Measurements from ENCODE around the gene EGLN1. TPM values are rescaled to one million over a fixed set of nuclear protein-coding genes. Genes with fewer than 3 reads are reported as not detected.

EGLN1 gene
- total RNA-seq, 2 donors from 2014 or later = 36.6 to 79.1 TPM

DNA sequence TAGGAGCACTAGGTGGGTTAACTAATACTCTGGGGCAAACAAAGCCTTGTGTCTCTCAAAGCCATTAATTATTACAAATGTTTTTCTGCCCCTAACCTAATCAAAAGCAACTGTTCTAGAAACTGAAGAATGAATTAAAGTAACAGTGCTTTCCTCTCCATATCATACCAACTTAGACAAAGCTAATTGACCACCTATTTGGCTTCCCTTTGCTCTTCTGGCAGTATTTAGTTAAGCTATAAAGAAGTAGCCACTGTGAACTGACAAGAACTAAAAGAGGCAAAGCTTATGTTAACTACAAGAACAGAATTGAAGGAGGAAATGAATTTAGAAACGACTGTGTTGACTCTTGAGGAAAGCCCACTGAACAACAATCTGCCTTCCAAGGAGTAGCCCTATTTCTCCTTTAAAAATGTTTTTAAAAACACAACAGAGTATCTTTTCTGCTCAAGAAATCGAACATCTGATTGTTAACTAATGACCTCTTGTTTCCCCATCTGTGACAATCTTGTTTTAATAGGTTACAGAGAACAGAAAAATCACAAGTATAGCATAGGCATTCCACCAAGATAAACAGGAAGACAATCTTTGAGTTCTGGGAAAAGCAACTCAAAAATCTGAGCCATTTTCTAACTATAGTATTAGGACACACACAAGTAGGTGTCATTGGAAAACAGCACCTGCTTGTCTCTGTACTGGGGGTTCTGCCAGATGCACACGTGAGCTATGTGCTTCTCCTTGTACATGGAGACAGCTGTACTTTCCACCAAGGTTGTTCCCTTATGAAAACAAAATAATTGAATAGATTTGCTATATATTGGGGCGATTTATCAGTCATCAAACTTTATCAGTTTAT is 3.1 kb upstream of the EGLN1 start:
- no peaks in the 10 kb centered on the region for H3K9me3 ChIP-seq
- H3K4me1 ChIP-seq = no peaks in the 10 kb centered on the region
- no peak overlapping the region for H3K9ac ChIP-seq (ENCODE audit: low read depth in 2 of 2, low read length in 2 of 2)
- H3K27me3 ChIP-seq = no peaks in the 10 kb centered on the region
- no peak overlapping the region for H3K27ac ChIP-seq
- TF ChIP-seq, protein P1, sequence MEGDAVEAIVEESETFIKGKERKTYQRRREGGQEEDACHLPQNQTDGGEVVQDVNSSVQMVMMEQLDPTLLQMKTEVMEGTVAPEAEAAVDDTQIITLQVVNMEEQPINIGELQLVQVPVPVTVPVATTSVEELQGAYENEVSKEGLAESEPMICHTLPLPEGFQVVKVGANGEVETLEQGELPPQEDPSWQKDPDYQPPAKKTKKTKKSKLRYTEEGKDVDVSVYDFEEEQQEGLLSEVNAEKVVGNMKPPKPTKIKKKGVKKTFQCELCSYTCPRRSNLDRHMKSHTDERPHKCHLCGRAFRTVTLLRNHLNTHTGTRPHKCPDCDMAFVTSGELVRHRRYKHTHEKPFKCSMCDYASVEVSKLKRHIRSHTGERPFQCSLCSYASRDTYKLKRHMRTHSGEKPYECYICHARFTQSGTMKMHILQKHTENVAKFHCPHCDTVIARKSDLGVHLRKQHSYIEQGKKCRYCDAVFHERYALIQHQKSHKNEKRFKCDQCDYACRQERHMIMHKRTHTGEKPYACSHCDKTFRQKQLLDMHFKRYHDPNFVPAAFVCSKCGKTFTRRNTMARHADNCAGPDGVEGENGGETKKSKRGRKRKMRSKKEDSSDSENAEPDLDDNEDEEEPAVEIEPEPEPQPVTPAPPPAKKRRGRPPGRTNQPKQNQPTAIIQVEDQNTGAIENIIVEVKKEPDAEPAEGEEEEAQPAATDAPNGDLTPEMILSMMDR (IDR thresholded peaks at IDR 0.05) = no peak
- no peak overlapping the region for H3K4me3 ChIP-seq
- H3K36me3 ChIP-seq = no peaks in the 10 kb centered on the region
- no peak for DNase-seq
- intact Hi-C loops (cut with DNase I) = loop anchor here (10.0 kb wide), 1 partner anchor 60 kb away; no protein-coding TSS in a partner anchor

DNA sequence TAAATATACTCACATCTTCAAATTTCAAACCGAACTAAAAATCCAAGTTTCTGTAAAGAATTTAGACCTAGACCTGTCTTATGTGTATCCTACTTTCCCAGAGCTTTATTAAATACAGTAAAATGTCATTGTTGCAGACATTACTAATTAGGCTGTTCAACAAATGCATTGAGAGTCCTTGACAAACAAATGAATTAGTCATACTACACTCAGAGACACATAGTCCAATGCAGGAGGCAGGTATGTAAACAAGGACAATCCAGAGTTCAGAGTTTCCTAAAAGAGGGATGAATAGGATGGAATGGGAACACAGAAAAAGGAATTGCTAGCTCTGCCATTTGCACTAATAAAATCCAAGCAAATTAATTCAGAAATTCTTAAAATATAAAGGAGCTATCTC is 1.6 kb upstream of the EGLN1 start:
- Histone ChIP-seq H3K4me3 (no peak overlapping the region), H3K9ac (ENCODE audit: low read depth in 2 of 2, low read length in 2 of 2) (peak overlapping the region in 1 of 2 donors; percentile 76), H3K27ac (peak overlapping the region; percentile 98), H3K27me3 (no peaks in the 10 kb centered on the region), H3K4me1 (no peaks in the 10 kb centered on the region), H3K9me3 (no peaks in the 10 kb centered on the region), H3K36me3 (no peaks in the 10 kb centered on the region)
- TF ChIP-seq, protein P1 (IDR thresholded peaks at IDR 0.05) = no peak
- DNase-seq = no peak
- intact Hi-C loops (cut with DNase I) = loop anchor here (10.0 kb wide), 1 partner anchor 59 kb away; no protein-coding TSS in a partner anchor

DNA sequence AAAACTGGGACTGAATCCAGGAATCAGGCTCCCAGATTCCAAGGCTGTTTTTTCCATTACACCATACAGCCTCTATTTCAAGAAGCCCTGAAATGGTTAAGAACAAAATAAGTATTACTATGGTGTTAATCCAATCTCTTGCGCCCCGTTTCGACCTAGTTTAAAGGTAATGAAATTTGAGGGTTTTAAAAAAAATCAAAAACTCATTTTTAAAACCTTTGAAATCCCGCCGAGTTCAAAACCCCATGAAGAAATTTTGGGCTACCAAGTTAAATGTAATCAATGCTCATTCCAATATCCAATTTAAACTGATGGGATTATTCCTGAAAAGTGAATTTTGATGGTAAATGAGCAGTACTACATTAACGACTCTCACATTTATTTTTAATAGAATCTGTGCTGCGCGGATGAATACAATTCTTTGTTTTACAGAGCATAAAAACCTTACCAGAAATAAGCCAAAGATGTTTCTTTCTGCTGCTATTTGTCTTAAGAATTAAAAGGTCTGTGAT is 767 bp upstream of the EGLN1 start:
- Histone ChIP-seq H3K27me3 (no peaks in the 10 kb centered on the region), H3K9ac (ENCODE audit: low read depth in 2 of 2, low read length in 2 of 2) (peak overlapping the region; percentile 76 to 85), H3K9me3 (no peaks in the 10 kb centered on the region), H3K36me3 (no peaks in the 10 kb centered on the region), H3K4me1 (peaks cover 5% of the 10 kb centered on the region), H3K27ac (peak overlapping the region; percentile 98), H3K4me3 (peak overlapping the region; percentile 76)
- intact Hi-C loops (cut with DNase I) = loop anchor here (10.0 kb wide), 1 partner anchor 58 kb away; no protein-coding TSS in a partner anchor
- TF ChIP-seq, protein P1 (IDR thresholded peaks at IDR 0.05) = no peak
- no peak for DNase-seq

DNA sequence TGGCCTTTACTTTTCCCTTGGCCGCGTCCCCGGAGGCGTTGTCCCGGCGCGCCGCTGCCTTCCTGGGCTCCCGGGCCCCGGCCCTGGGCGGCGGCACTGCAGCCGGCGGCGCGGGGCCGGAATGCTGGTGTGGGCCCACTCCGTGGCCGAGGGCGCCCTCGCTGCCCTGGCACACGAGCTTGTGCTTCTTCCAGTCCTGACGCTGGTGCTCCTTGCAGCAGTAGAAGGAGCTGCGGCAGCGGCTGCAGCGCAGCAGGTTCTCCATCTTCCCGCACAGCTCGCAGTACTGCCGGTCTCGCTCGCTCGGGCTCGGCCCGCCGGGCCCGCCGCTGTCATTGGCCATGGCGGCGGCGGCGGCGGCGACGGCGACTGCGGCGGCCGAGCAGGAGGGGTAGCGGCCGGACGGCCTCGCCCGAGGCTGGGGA is 529 bp downstream of the EGLN1 start:
- Histone ChIP-seq H3K4me1 (peaks cover 11% of the 10 kb centered on the region), H3K9ac (ENCODE audit: low read depth in 2 of 2, low read length in 2 of 2) (peak overlapping the region; percentile 44 to 97), H3K27me3 (no peaks in the 10 kb centered on the region), H3K9me3 (no peaks in the 10 kb centered on the region), H3K36me3 (no peaks in the 10 kb centered on the region), H3K27ac (peak overlapping the region; percentile 98), H3K4me3 (peak overlapping the region; percentile 76)
- TF ChIP-seq, protein P1 (IDR thresholded peaks at IDR 0.05) = no peak
- intact Hi-C loops (cut with DNase I) = loop anchor here (10.0 kb wide), 1 partner anchor 57 kb away; no protein-coding TSS in a partner anchor
- peak; percentile 39 for DNase-seq

DNA sequence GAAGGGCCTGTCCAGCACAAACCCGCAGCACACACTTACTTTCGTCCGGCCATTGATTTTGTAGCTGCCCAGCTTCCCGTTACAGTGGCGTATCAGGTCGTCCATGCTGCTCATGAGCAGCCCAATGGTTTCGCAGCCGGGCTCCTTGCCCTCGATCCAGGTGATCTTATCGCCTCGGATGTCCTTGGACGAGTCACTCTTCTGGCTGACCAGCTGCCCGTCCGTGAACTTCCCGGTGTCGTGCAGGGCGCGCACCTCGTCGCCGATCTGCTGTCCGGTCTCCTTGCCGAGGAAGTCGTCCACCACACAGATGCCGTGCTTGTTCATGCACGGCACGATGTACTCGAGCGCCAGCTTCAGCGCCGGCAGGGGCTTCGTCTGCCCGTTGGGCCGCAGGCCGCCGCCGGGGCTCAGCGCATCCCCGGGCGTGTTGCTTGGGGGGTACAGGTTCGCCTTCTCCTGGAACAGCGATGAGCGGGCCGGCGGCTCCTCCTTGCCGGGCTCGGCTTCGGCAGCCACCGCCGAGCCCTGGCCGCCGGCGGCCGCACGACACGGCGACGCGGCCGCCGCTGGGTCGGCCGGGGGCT is 1.0 kb downstream of the EGLN1 start:
- TF ChIP-seq, protein P1 (IDR thresholded peaks at IDR 0.05) = no peak
- H3K4me1 ChIP-seq = peaks cover 11% of the 10 kb centered on the region
- intact Hi-C loops (cut with DNase I) = loop anchor here (10.0 kb wide), 1 partner anchor 56 kb away; no protein-coding TSS in a partner anchor

More for the DNA sequence above, 1.0 kb downstream of the EGLN1 start:
- DNase-seq = peak; percentile 57
- peak overlapping the region; percentile 76 for H3K4me3 ChIP-seq
- H3K36me3 ChIP-seq = no peaks in the 10 kb centered on the region
- peak overlapping the region; percentile 82 to 97 for H3K9ac ChIP-seq (ENCODE audit: low read depth in 2 of 2, low read length in 2 of 2)
- H3K27me3 ChIP-seq = no peaks in the 10 kb centered on the region
- H3K27ac ChIP-seq = peak overlapping the region; percentile 98
- H3K9me3 ChIP-seq = no peaks in the 10 kb centered on the region
